Measurements from ENCODE around the gene EYA3.

DNA sequence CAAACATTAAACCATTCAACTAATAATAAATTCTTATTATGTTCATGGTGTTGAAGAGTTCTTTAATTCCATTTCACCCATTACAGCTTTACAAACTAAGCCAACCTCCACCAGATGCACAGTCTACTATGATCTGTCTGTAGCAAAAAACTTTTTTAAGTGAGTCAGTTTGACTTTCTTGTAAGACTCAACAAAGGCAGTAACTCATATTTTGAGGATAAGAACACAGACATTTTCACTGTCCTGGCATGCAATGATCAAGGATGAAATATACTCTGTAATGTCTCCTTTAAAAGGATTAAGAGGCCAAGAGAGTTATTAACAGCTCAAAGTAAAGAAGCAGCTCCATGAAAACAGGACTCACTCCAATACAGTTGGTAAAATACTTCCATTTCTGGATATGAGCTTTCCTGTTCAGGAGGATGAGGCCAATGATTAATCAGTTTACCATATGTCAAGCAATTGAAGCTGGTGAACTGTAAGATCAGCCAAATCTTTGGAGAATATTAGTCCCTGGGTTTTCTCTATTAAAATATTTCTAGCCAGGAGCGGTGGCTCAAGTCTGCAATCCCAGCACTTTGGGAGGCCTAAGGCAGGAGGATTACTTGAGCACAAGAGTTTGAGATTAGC lies 108.1 kb downstream of the EYA3 start:
- TF ChIP-seq CTCF (conservative IDR thresholded peaks at IDR 0.05; ENCODE audit: low read depth, low read length), result no peak
- no peak for TF ChIP-seq POLR2A (IDR thresholded peaks at IDR 0.05; ENCODE audit: low read depth, low read length)
- no peak for TF ChIP-seq RFX5 (IDR thresholded peaks at IDR 0.05; ENCODE audit: low read depth, low read length)
- TF ChIP-seq FOS (IDR thresholded peaks at IDR 0.05; ENCODE audit: low read depth, low read length), result no peak
- no peak for TF ChIP-seq SMC3 (IDR thresholded peaks at IDR 0.05; ENCODE audit: low read depth, low read length)
- TF ChIP-seq MAFK (IDR thresholded peaks at IDR 0.05; ENCODE audit: low read depth, low read length), result no peak
- TF ChIP-seq USF2 (IDR thresholded peaks at IDR 0.05; ENCODE audit: low read depth, low read length), result no peak
- TF ChIP-seq RAD21 (IDR thresholded peaks at IDR 0.05; ENCODE audit: low read length), result no peak
- TF ChIP-seq NFE2L2 (IDR thresholded peaks at IDR 0.05; ENCODE audit: low read depth, low read length), result no peak
- no peak for TF ChIP-seq BHLHE40 (IDR thresholded peaks at IDR 0.05; ENCODE audit: low read depth, low read length)
- TF ChIP-seq CHD1 (IDR thresholded peaks at IDR 0.05; ENCODE audit: low read depth, low read length), result no peak

All from IMR-90 (cell line).